H1 (cell line): Measurements from ENCODE around the gene DHCR24. TPM values are rescaled to one million over a fixed set of nuclear protein-coding genes. Genes with fewer than 3 reads are reported as not detected.

Experiments used
- CTCF ChIA-PET: fragments of 300-600 bp; sonication (Branson Sonifier 250); formaldehyde crosslinking; loops from one replicate; lab custom pipeline; 2021; ENCODE audit not compliant: partially characterized antibody; lab: Charles Lee
- POLR2A ChIA-PET: fragments of 300-600 bp; sonication (Branson Sonifier 250); formaldehyde crosslinking; loops from one replicate; lab custom pipeline; 2021; ENCODE audit warnings: inconsistent platforms; ENCODE audit not compliant: partially characterized antibody; lab: Charles Lee
- DNase-seq, 2 experiments: peaks; one replicate each; pipeline versions ENCODE4 v3.0.0 to v3.0.0-alpha.2; 2010 to 2022; ENCODE audit warnings: low spot score in 2 of 2, low read depth in 1 of 2, mixed read lengths in 1 of 2
- FAIRE-seq: peaks from 2 replicates; lab custom pipeline; 2011; peaks lifted over from hg19 to GRCh38; lab: Jason Lieb, UNC
- H2AFZ ChIP-seq: 2 replicates; pipeline ENCODE4 v1.8.1; 2012; ENCODE audit warnings: low read length, inconsistent platforms
- H2AK5ac ChIP-seq: 2 replicates; pipeline ENCODE4 v1.6.1; 2013; ENCODE audit warnings: low read depth, low read length
- H2BK120ac ChIP-seq: replicated peaks from 2 replicates; pipeline ENCODE3; 2013; ENCODE audit warnings: low read depth, low read length, inconsistent platforms
- H2BK12ac ChIP-seq: 2 replicates; pipeline ENCODE4 v1.6.1; 2013; ENCODE audit warnings: low read depth, low read length
- H2BK15ac ChIP-seq: 2 replicates; pipeline ENCODE4 v1.6.1; 2013; ENCODE audit warnings: low read length
- H2BK20ac ChIP-seq: 2 replicates; pipeline ENCODE4 v1.6.1; 2013; ENCODE audit warnings: low read length
- H2BK5ac ChIP-seq: 2 replicates; pipeline ENCODE4 v1.6.1; 2013; ENCODE audit warnings: low read depth, low read length
- H3K14ac ChIP-seq: 2 replicates; pipeline ENCODE4 v1.6.1; 2013; ENCODE audit warnings: inconsistent platforms; ENCODE audit not compliant: insufficient read length
- H3K18ac ChIP-seq: 2 replicates; pipeline ENCODE4 v1.6.1; 2013; ENCODE audit warnings: low read length; ENCODE audit errors: extremely low read depth
- H3K23ac ChIP-seq: 2 replicates; pipeline ENCODE4 v1.6.1; 2013; ENCODE audit warnings: inconsistent platforms; ENCODE audit not compliant: insufficient read length
- H3K23me2 ChIP-seq: 2 replicates; pipeline ENCODE4 v1.6.1; 2013; ENCODE audit warnings: low read depth, low read length
- H3K27ac ChIP-seq: 2 replicates; pipeline ENCODE4 v1.6.1; 2011; ENCODE audit warnings: low read depth, low read length, inconsistent platforms
- H3K27me3 ChIP-seq, 4 experiments: replicated peaks in 1 of 4; 1 replicate in 1 of 4; 2 replicates in 3 of 4; pipeline versions ENCODE4 v1.6.1 to v1.8.1; 2011 to 2013; ENCODE audit warnings: low read length in 3 of 4, mild to moderate bottlenecking in 3 of 4, inconsistent platforms in 2 of 4, mixed read lengths in 2 of 4, moderate library complexity in 1 of 4; ENCODE audit not compliant: control insufficient read depth in 3 of 4, insufficient read depth in 3 of 4; ENCODE audit errors: extremely low read depth in 1 of 4
- H3K36me3 ChIP-seq, 4 experiments: 2 replicates each; pipeline versions ENCODE4 v1.6.1 to v1.8.1; 2011 to 2013; ENCODE audit warnings: mild to moderate bottlenecking in 4 of 4, low read length in 3 of 4, moderate library complexity in 2 of 4, control low read depth in 1 of 4, inconsistent platforms in 1 of 4; ENCODE audit not compliant: insufficient read depth in 4 of 4, control insufficient read depth in 2 of 4
- H3K4ac ChIP-seq: replicated peaks from 2 replicates; pipeline ENCODE3; 2013; ENCODE audit warnings: low read length, low read depth, mixed read lengths, inconsistent platforms; ENCODE audit not compliant: insufficient read length
- H3K4me1 ChIP-seq, 4 experiments: replicated peaks in 1 of 4; 1 replicate in 1 of 4; 2 replicates in 3 of 4; pipeline versions ENCODE4 v1.6.1 to v1.8.1; 2011 to 2013; ENCODE audit warnings: low read length in 3 of 4, inconsistent platforms in 2 of 4, mixed read lengths in 1 of 4; ENCODE audit not compliant: insufficient read depth in 4 of 4, control insufficient read depth in 3 of 4
- H3K4me2 ChIP-seq, 2 experiments: 2 replicates each; pipeline versions ENCODE4 v1.6.1 to v1.8.1; 2011 to 2013; ENCODE audit warnings: low read depth in 2 of 2, low read length in 2 of 2, control low read depth in 1 of 2, inconsistent platforms in 1 of 2, mild to moderate bottlenecking in 1 of 2; ENCODE audit not compliant: insufficient read depth in 1 of 2
- H3K4me3 ChIP-seq, 4 experiments: fragments of 200-600, 300-600 bp in 1 of 4; sonication (generic), shearing (Covaris generic), sonication (Bioruptor Twin) in 1 of 4; 2 replicates each; pipeline versions ENCODE4 v1.5.1 to v1.8.1; 2011 to 2016; ENCODE audit warnings: low read length in 4 of 4, low read depth in 3 of 4, control low read depth in 2 of 4, inconsistent platforms in 2 of 4, mild to moderate bottlenecking in 2 of 4, mixed read lengths in 1 of 4, moderate library complexity in 1 of 4; ENCODE audit not compliant: insufficient read depth in 2 of 4; ENCODE audit errors: extremely low read depth in 1 of 4
- H3K56ac ChIP-seq: replicated peaks from 2 replicates; pipeline ENCODE3; 2013; ENCODE audit warnings: low read depth, mild to moderate bottlenecking, mixed read lengths, low read length, inconsistent platforms; ENCODE audit not compliant: insufficient read length
- H3K79me1 ChIP-seq: 2 replicates; pipeline ENCODE4 v1.6.1; 2013; ENCODE audit warnings: low read depth, low read length, control low read depth
- H3K79me2 ChIP-seq, 2 experiments: 2 replicates each; pipeline versions ENCODE4 v1.6.1 to v1.8.1; 2012 to 2013; ENCODE audit warnings: low read length in 2 of 2, mild to moderate bottlenecking in 2 of 2, inconsistent platforms in 1 of 2; ENCODE audit not compliant: insufficient read depth in 2 of 2, control insufficient read depth in 1 of 2
- H3K9ac ChIP-seq, 4 experiments: replicated peaks in 1 of 4; 1 replicate in 1 of 4; 2 replicates in 3 of 4; pipeline versions ENCODE4 v1.6.1 to v1.8.1; 2011 to 2013; ENCODE audit warnings: low read depth in 3 of 4, low read length in 3 of 4, control low read depth in 2 of 4, mild to moderate bottlenecking in 2 of 4, moderate library complexity in 2 of 4, inconsistent platforms in 1 of 4; ENCODE audit errors: extremely low read depth in 1 of 4
- H3K9me3 ChIP-seq, 2 experiments: 2 replicates each; pipeline versions ENCODE4 v1.6.1 to v1.8.1; 2012 to 2013; ENCODE audit warnings: mild to moderate bottlenecking in 2 of 2, moderate library complexity in 2 of 2, control low read depth in 1 of 2, inconsistent platforms in 1 of 2, low read depth in 1 of 2, low read length in 1 of 2, mixed read lengths in 1 of 2; ENCODE audit not compliant: insufficient read depth in 2 of 2
- H4K20me1 ChIP-seq, 2 experiments: replicated peaks in 1 of 2; 2 replicates each; pipeline versions ENCODE3 to v1.8.1; 2011 to 2013; ENCODE audit warnings: inconsistent platforms in 2 of 2, low read length in 2 of 2, mild to moderate bottlenecking in 1 of 2; ENCODE audit not compliant: insufficient read depth in 2 of 2, control insufficient read depth in 1 of 2
- H4K5ac ChIP-seq: 2 replicates; pipeline ENCODE4 v1.6.1; 2013; ENCODE audit warnings: low read length, low read depth, mixed read lengths, inconsistent platforms; ENCODE audit not compliant: insufficient read length
- H4K8ac ChIP-seq: 2 replicates; pipeline ENCODE4 v1.8.0; 2013; ENCODE audit warnings: mild to moderate bottlenecking, moderate library complexity, low read length, inconsistent platforms; ENCODE audit not compliant: insufficient read depth; ENCODE audit errors: extremely low read depth
- H4K91ac ChIP-seq: replicated peaks from 2 replicates; pipeline ENCODE3; 2013; ENCODE audit warnings: low read length, mixed read lengths, inconsistent platforms; ENCODE audit not compliant: insufficient read length
- JUND ChIP-seq: IDR thresholded peaks from 2 replicates; pipeline ENCODE4 v1.6.1; 2011; ENCODE audit warnings: mild to moderate bottlenecking, improper control_type of control experiment, low read length
- SUZ12 ChIP-seq: fragments of 200-600 bp; sonication (generic); IDR thresholded peaks from 2 replicates; pipeline ENCODE4 v1.6.1; 2012; ENCODE audit warnings: mild to moderate bottlenecking, inconsistent platforms, low read length, moderate library complexity, mixed read lengths
- WGBS, 2 experiments: shearing (Covaris generic) in 1 of 2; methylation state at CpG; one replicate each; pipeline versions ENCODE4 v1.1.6 to v1.1.7; 2013 to 2015; ENCODE audit warnings: low lambda C conversion rate in 2 of 2, mixed read lengths in 2 of 2, inconsistent platforms in 1 of 2, low coverage in 1 of 2, missing lambda C conversion rate in 1 of 2; ENCODE audit not compliant: insufficient replicate concordance in 2 of 2, insufficient coverage in 1 of 2, insufficient read length in 1 of 2; ENCODE audit errors: extremely low coverage in 1 of 2, missing lambda C conversion rate in 1 of 2; 5-methylcytosine and 5-hydroxymethylcytosine counted together
- polyA plus RNA-seq, 7 experiments: library from polyadenylated mRNA; depleted of rRNA in 3 of 7; stranded (reverse) in 5 of 7; unstranded in 2 of 7; fragments of >200 nt in 5 of 7; fragments of 200-250 nt in 2 of 7; gene quantifications; 1 replicate in 5 of 7; 2 replicates in 1 of 7; 4 replicates in 1 of 7; pipeline versions ENCODE4 v1.2.1 to v1.2.3, GENCODE V29; 2011 to 2013; ENCODE audit warnings: missing spikeins in 2 of 7, mixed read lengths in 2 of 7
- total RNA-seq: library from RNA; stranded (reverse); fragmentation: NEBNext Ultra II Directional; extraction: Animal tissue kit (Norgen Biotek cat#: 25700); gene quantifications from 2 replicates; pipeline ENCODE4 v1.2.1, GENCODE V29; 2021

DHCR24 gene
- total and polyA plus RNA-seq, 2 of the 8 experiments (the other 6 are each of a cell fraction or from before 2014, with no cell fraction given), result 370 to 419 TPM

DNA sequence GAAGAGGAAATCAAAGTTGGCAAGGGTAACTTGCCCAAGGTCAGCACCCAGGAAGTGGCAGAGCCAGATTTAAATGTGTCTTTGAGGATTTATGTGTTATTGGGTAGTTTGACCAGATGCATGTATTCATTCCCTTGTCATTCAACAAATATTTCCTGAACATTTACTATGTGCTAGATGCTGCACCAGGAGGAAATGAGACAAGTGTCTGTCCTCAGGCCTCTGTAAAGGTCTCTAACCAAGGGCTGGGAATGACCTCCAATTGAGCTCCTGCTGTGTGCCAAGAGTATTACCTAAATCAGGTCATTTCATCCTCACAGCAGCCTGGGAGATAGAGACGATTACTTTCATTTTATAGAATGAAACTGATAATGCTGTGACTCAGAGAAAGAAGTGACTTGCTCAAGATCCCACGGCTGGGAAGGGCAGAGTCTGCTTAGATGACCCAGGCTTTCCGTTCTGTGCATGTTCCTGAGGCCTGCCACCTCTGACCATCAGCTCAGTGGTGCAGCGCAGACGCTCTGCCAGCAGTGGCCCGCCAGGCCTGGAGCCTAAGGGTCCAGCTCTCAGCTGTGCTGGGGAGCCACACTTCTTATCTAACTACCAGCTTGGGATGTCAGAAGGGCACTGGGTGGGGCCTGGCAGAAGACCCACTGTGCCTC, 82.4 kb downstream of the DHCR24 start:
- TF ChIP-seq JUND, result no peak
- no peak for TF ChIP-seq SUZ12
- FAIRE-seq, result no peak
- no peak overlapping the region for H4K5ac ChIP-seq
- WGBS, 2 experiments, result 91% methylated on average over 6 of the region's 6 CpGs; no CpG with 5 or more reads in 1 of the 2 experiments
- H2BK12ac ChIP-seq, result no peak overlapping the region
- no peaks in the 10 kb centered on the region for H3K9me3 ChIP-seq
- no peak overlapping the region for H4K8ac ChIP-seq
- ChIA-PET CTCF (interaction anchor here (0.9 to 5.4 kb wide), 4 partner anchors 12 to 540 kb away, joined by 3 to 80 read pairs (median 3); no protein-coding TSS in a partner anchor), POLR2A (no interaction called here)
- no peak overlapping the region for H3K56ac ChIP-seq
- no peak overlapping the region for H2BK5ac ChIP-seq
- peaks cover 0 to 8% (median under 1%) of the 10 kb centered on the region in 4 experiments; a peak in 3 of 7 replicates for H3K4me1 ChIP-seq
- DNase-seq, result no peak
- no peak overlapping the region; the same call in 1 of the 2 replicates for H3K18ac ChIP-seq
- peaks cover 5 to 23% (median 16%) of the 10 kb centered on the region in 4 experiments; a peak in 6 of 7 replicates for H3K27me3 ChIP-seq
- no peaks in the 10 kb centered on the region for H3K79me2 ChIP-seq
- no peak overlapping the region for H3K14ac ChIP-seq
- H3K4ac ChIP-seq, result no peak overlapping the region
- H2AK5ac ChIP-seq, result no peak overlapping the region
- H2AFZ ChIP-seq, result no peak overlapping the region
- H3K9ac ChIP-seq, result no peak overlapping the region
- H3K79me1 ChIP-seq, result no peaks in the 10 kb centered on the region
- H3K4me3 ChIP-seq, result no peak overlapping the region
- H3K27ac ChIP-seq, result no peak overlapping the region
- H4K20me1 ChIP-seq, result no peaks in the 10 kb centered on the region
- H2BK15ac ChIP-seq, result no peak overlapping the region
- H3K23me2 ChIP-seq, result peaks cover 3% of the 10 kb centered on the region; the same call in 1 of the 2 replicates
- no peak overlapping the region for H3K4me2 ChIP-seq
- H2BK20ac ChIP-seq, result no peak overlapping the region
- no peak overlapping the region for H3K23ac ChIP-seq
- H2BK120ac ChIP-seq, result no peak overlapping the region
- no peak overlapping the region for H4K91ac ChIP-seq
- no peaks in the 10 kb centered on the region for H3K36me3 ChIP-seq
